ENCODE measurements around the gene CBR4. TPM values are rescaled to one million over a fixed set of nuclear protein-coding genes. Genes with fewer than 3 reads are reported as not detected.
"Not testable (repeated sequence)": the region's sequence is repeated elsewhere in the genome, so short reads cannot be mapped to it uniquely, and the experiment has no call there.

The CBR4 gene
- total RNA-seq, 1 donor, result 23.4 TPM

GRCh38 chr4:169042608-169043007 is 32.6 kb upstream of the CBR4 start:
- DNase-seq (ENCODE audit: low read depth), result no peak
- H3K4me3 ChIP-seq (ENCODE audit: low read depth, low read length), result no peak overlapping the region
- no peak for TF ChIP-seq CTCF (IDR thresholded peaks at IDR 0.05; ENCODE audit: insufficient read depth, low read length)

GRCh38 chr4:169040559-169041261 is 30.7 kb upstream of the CBR4 start:
- no peak overlapping the region for H3K4me3 ChIP-seq (ENCODE audit: low read depth, low read length)
- TF ChIP-seq CTCF (IDR thresholded peaks at IDR 0.05; ENCODE audit: insufficient read depth, low read length), result no peak
- no peak for DNase-seq (ENCODE audit: low read depth)

GRCh38 chr4:169039251-169039954 is 29.3 kb upstream of the CBR4 start:
- no peak for TF ChIP-seq CTCF (IDR thresholded peaks at IDR 0.05; ENCODE audit: insufficient read depth, low read length)
- DNase-seq (ENCODE audit: low read depth), result no peak
- no peak overlapping the region for H3K4me3 ChIP-seq (ENCODE audit: low read depth, low read length)

GRCh38 chr4:169037506-169037905 is 27.5 kb upstream of the CBR4 start:
- no peak for DNase-seq (ENCODE audit: low read depth)
- H3K4me3 ChIP-seq (ENCODE audit: low read depth, low read length), result no peak overlapping the region
- TF ChIP-seq CTCF (IDR thresholded peaks at IDR 0.05; ENCODE audit: insufficient read depth, low read length), result no peak

- not testable (repeated sequence) for DNase-seq (ENCODE audit: low read depth); H3K4me3 ChIP-seq (ENCODE audit: low read depth, low read length)
These were observed 26.0 kb upstream of the CBR4 start for GRCh38 chr4:169035871-169036620.

GRCh38 chr4:169033660-169034059 is 23.6 kb upstream of the CBR4 start:
- H3K4me3 ChIP-seq (ENCODE audit: low read depth, low read length), result no peak overlapping the region

More at GRCh38 chr4:169033660-169034059, 23.6 kb upstream of the CBR4 start:
- peak; percentile 24 for DNase-seq (ENCODE audit: low read depth)
- no peak for TF ChIP-seq CTCF (IDR thresholded peaks at IDR 0.05; ENCODE audit: insufficient read depth, low read length)
